T-helper 2 cell treated with Interferon-gamma antibody and Interleukin-4, amounts not matched to agents 100 ng/mL and 5 ng/mL, for 36 hours (primary cell): ENCODE measurements around the gene ANKRD23. TPM values are rescaled to one million over a fixed set of nuclear protein-coding genes. Genes with fewer than 3 reads are reported as not detected.
"Not testable (repeated sequence)": the region's sequence is repeated elsewhere in the genome, so short reads cannot be mapped to it uniquely, and the experiment has no call there.

ENCODE experiments used
- intact Hi-C: fragments of 100-400 bp; cut with micrococcal nuclease; formaldehyde crosslinking; loops from one replicate; pipeline ENCODE4 v1.15.1; 2023
- total RNA-seq: library from RNA; stranded (reverse); gene quantifications from 2 replicates; pipeline ENCODE4 v1.2.3, GENCODE V29; 2022

ANKRD23 gene
- total RNA-seq, 1 donor from 2014 or later = 13.4 TPM

GRCh38 chr2:96819128-96819875, 24.5 kb downstream of the ANKRD23 start:
- intact Hi-C loops = no loop called here

- intact Hi-C loops = loop anchor here (2.0 kb wide), 1 partner anchor 57 kb away; the partner anchor contains the start of gene CNNM4
Measured at GRCh38 chr2:96817882-96818281, 25.9 kb downstream of the ANKRD23 start.

- intact Hi-C loops = loop anchor here (1.0 to 2.0 kb wide), 6 partner anchors 22 to 179 kb away; partner anchors contain the start of genes ANKRD39, CNNM4, KANSL3 and LMAN2L
Measured at GRCh38 chr2:96816836-96817702, 26.8 kb downstream of the ANKRD23 start.

GRCh38 chr2:96816127-96816835, 27.5 kb downstream of the ANKRD23 start, which contains the start of gene CNNM3:
CNNM3 (plus strand) TSS chr2:96816268; CDS start chr2:96816278, 10 bp downstream.
- intact Hi-C loops = loop anchor here (1.0 to 2.0 kb wide), 6 partner anchors 23 to 178 kb away; partner anchors contain the start of genes ANKRD39, CNNM4, KANSL3 and LMAN2L

- intact Hi-C loops = loop anchor here (1.0 to 2.0 kb wide), 6 partner anchors 24 to 177 kb away; partner anchors contain the start of genes ANKRD39, CNNM4, KANSL3 and LMAN2L
Measured at GRCh38 chr2:96815326-96816126, 28.3 kb downstream of the ANKRD23 start.

- intact Hi-C loops = no loop called here
Measured at GRCh38 chr2:96813656-96814055, 30.2 kb downstream of the ANKRD23 start.

GRCh38 chr2:96811917-96812316, 31.9 kb downstream of the ANKRD23 start:
- intact Hi-C loops = no loop called here

- intact Hi-C loops = no loop called here
Measured at GRCh38 chr2:96810783-96811192, 33.0 kb downstream of the ANKRD23 start.

GRCh38 chr2:96809951-96810782, 33.7 kb downstream of the ANKRD23 start:
- intact Hi-C loops = no loop called here

- intact Hi-C loops = no loop called here
Measured at GRCh38 chr2:96809216-96809882, 34.5 kb downstream of the ANKRD23 start.

- intact Hi-C loops = no loop called here
Measured at GRCh38 chr2:96808176-96808837, 35.5 kb downstream of the ANKRD23 start.

GRCh38 chr2:96807127-96807471, 36.7 kb downstream of the ANKRD23 start:
- intact Hi-C loops = no loop called here

- intact Hi-C loops = no loop called here
Measured at GRCh38 chr2:96806468-96807126, 37.2 kb downstream of the ANKRD23 start.

GRCh38 chr2:96805946-96806345, 37.9 kb downstream of the ANKRD23 start:
- intact Hi-C loops = not testable (repeated sequence)

- intact Hi-C loops = no loop called here
Measured at GRCh38 chr2:96804986-96805385, 38.8 kb downstream of the ANKRD23 start.

- intact Hi-C loops = no loop called here
Measured at GRCh38 chr2:96802721-96803120, 41.1 kb downstream of the ANKRD23 start.

GRCh38 chr2:96801786-96802595, 41.8 kb downstream of the ANKRD23 start:
- intact Hi-C loops = loop anchor here (2.0 kb wide), 1 partner anchor 41 kb away; the partner anchor contains the start of gene CNNM4
